AG04449 (cell line): ENCODE measurements around the gene STK32B.

Source experiments
- CTCF ChIA-PET: fragments of 350-600 bp; formaldehyde crosslinking; extraction: SDS; loops from one replicate; lab custom pipeline; 2021; ENCODE audit warnings: antibody characterized with exemption; lab: Yijun Ruan, JAX
- POLR2A ChIA-PET: fragments of 400-600, 350-600 bp; formaldehyde crosslinking; extraction: SDS; loops from one replicate; lab custom pipeline; 2020; ENCODE audit warnings: antibody characterized with exemption, inconsistent platforms; lab: Yijun Ruan, JAX
- DNase-seq: peaks from one replicate; pipeline ENCODE4 v3.0.0-alpha.2; 2010; ENCODE audit warnings: low read depth, low spot score
- H3K4me3 ChIP-seq: 2 replicates; pipeline ENCODE4 v1.5.1; 2011; ENCODE audit warnings: low read depth, mild to moderate bottlenecking, control low read depth, low read length
- TF ChIP-seq, protein P1 (sequence below): IDR thresholded peaks from one replicate; pipeline ENCODE4 v1.5.1; 2011; ENCODE audit warnings: mild to moderate bottlenecking, moderate library complexity, low read length, control low read depth, inconsistent platforms; ENCODE audit not compliant: insufficient read depth; ENCODE audit errors: missing control alignments

The STK32B gene

DNA sequence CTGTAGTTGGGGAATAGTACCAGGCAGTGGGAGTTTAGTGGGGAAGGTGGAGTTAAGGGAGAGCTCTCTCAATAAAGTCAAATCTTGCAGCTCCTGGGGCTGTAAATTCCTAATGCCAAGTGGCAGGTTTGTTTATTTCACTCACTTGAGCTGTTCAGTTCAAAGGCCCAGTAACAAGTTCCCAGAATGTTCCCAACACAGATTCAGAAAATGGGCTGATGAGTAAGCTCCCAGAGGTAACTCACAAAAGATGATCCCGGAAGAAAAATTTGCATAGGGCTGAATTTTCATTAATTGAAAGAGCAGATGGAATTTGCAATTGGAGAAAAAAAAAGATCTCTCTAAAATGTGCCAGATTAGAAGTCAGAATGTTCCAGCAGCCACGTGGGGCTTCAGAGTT is 370.9 kb downstream of the STK32B start:
- ChIA-PET POLR2A (no interaction called here), CTCF (no interaction called here)
- H3K4me3 ChIP-seq: no peak overlapping the region
- DNase-seq: no peak
- TF ChIP-seq, protein P1, sequence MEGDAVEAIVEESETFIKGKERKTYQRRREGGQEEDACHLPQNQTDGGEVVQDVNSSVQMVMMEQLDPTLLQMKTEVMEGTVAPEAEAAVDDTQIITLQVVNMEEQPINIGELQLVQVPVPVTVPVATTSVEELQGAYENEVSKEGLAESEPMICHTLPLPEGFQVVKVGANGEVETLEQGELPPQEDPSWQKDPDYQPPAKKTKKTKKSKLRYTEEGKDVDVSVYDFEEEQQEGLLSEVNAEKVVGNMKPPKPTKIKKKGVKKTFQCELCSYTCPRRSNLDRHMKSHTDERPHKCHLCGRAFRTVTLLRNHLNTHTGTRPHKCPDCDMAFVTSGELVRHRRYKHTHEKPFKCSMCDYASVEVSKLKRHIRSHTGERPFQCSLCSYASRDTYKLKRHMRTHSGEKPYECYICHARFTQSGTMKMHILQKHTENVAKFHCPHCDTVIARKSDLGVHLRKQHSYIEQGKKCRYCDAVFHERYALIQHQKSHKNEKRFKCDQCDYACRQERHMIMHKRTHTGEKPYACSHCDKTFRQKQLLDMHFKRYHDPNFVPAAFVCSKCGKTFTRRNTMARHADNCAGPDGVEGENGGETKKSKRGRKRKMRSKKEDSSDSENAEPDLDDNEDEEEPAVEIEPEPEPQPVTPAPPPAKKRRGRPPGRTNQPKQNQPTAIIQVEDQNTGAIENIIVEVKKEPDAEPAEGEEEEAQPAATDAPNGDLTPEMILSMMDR: no peak

DNA sequence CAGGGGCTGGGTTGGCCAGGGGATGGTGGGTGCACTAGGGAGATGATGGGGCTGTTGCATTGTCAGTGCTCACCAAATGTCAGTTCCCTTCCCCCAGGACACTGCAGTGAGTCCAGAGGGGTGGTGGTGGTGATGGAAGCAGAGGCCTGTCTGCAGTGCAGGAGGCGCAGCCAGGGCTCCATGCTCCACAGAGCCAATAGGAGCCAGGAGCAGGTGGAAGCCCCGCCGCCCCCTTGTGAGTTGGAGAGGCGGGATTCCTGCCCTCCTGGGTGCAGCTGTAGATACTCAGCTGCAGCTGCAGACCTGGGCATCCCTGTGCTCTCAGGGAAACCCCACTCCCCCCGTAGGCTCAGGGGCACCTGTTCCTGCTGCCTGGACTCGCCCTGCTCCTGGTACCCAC is 372.4 kb downstream of the STK32B start:
- TF ChIP-seq, protein P1: no peak
- ChIA-PET POLR2A (no interaction called here), CTCF (no interaction called here)
- no peak for DNase-seq
- H3K4me3 ChIP-seq: no peak overlapping the region

DNA sequence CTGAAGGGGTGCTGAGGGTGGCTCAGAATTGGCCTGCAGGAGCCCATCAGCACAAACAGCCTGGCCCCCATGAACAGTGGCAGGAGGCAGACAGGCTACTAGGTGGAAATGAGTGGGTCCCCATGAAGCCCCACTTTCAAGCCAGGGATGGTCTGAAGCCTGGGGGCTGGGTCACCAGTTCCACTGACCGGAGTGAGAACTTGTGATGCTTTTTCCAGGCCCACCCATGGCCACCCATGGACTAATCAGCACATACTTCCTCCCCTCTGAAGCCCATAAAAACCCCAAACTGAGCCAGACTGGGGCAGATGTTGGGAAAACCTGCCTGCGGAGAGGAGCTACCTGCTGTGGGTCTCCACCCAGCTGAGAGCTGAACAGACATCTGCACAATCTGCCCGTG is 372.9 kb downstream of the STK32B start:
- no peak overlapping the region for H3K4me3 ChIP-seq
- no peak for DNase-seq
- ChIA-PET CTCF (no interaction called here), POLR2A (no interaction called here)
- TF ChIP-seq, protein P1: no peak

DNA sequence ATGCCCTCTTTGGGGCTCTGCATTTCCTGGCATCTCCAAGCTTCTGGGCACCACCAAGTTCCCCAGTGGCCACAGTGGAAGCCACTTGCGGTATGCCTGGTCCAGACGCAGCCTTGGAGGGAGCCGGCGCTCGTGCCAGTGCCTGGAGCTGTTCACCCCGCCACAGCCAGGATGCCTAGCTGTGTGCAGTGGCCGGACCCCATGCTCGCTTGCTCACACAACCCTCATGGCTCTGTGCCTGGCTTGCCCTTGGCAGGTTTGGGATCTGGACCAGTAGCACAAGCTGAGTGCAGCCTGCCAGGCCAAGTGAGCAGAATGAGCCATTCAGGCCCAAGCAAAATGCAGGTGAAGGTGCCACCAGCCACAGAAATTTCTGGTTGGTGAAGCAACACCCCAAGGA is 373.6 kb downstream of the STK32B start:
- ChIA-PET CTCF (no interaction called here), POLR2A (no interaction called here)
- H3K4me3 ChIP-seq: no peak overlapping the region

DNA sequence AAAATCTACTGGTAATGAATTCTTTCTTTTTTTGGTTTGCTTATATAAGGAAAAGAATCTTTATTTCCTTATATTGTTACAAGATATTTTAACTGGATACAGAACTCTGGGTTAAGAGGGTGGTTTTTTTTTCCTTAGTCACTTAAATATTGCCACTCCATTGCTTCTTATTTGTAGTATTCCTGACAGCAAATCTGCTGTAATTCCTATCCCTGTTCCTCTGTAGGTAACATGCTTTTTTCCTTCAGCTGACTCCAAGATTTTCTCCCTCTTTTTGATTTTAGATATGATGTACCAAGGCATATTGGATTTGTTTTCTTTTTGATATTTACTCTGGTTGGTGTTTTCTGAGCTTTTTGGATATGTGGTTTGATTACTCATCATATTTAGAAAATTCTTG is 378.5 kb downstream of the STK32B start:
- CTCF ChIA-PET: interaction anchor here (1.0 kb wide), 1 partner anchor 29 kb away, joined by 3 read pairs; no protein-coding TSS in a partner anchor
- POLR2A ChIA-PET: no interaction called here
- no peak for DNase-seq
- TF ChIP-seq, protein P1: no peak
- H3K4me3 ChIP-seq: no peak overlapping the region

More for the DNA sequence above, 373.6 kb downstream of the STK32B start:
- TF ChIP-seq, protein P1: no peak
- DNase-seq: no peak

DNA sequence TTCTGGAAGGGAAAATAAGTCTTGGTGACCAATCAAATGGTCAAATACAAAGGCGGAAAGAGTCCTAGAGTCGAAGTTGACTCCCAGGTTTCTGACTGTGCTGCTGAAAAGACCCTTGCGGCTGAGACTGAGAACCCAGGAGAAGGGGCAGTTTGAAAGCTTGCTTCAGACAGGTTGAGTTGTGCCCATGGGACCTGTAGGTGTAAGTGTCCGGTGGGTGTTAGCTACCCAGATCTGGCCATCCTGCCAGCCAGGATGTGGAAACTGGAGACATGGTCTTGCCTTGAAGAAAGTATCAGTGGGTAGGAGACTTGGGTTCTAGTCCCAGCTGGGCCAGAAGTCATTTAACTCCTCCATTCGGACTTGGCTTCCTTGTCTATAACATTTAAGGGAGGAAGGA is 381.9 kb downstream of the STK32B start:
- H3K4me3 ChIP-seq: no peak overlapping the region
- no peak for DNase-seq
- CTCF ChIA-PET: no interaction called here
- TF ChIP-seq, protein P1: no peak
- POLR2A ChIA-PET: no interaction called here
